ENCODE data around the gene FXYD5. TPM values are rescaled to one million over a fixed set of nuclear protein-coding genes. Genes with fewer than 3 reads are reported as not detected.
A peak's percentile ranks its signal among the peaks of the same experiment; 100 is the strongest.

The FXYD5 gene
- total and polyA plus RNA-seq, 9 of the 15 experiments (the other 6 are each of a cell fraction or from before 2014, with no cell fraction given), result 104 to 537 (median 174) TPM

DNA sequence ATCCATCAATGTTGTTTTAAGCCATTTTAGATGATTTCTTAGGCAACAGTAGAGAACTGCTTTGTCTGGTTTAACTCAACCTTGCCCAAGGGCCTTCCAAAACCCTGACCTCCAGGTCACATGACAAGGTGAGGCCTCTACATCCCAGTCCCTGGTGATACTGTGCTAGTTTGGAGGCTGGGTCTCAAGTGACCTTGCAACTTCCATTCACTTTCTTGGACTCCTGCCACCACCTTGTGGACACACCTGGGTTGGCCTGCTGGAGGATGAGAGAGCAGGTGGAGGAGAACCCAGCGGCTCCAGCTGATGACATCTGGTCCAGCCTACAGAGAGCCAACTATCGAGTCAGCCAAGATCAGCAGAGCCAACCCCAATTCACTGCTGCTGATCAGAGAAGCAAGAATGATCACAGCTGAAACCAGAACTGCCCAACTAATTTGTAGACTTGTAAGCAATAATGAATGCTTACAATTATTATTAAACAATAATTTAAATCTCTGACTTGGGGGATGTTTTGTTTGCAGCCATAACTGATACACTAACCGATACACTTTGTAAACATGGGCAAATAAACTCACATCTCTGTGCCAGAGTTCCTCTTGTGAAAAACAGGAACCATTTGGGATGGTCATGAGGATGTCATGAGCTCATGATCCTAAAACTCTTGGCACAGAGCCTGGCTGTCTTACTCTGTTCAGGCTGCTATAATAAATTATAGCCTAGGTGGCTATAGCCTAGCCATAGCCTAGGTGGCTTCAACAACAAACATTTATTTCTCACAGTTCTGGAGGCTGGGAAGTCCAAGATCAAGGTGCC lies 62.5 kb downstream of the FXYD5 start (continued):
- TF ChIP-seq PBX2 (CRISPR knock-in tag; IDR thresholded peaks at IDR 0.05; ENCODE audit: low read depth) (no peak), PBX2 (tag; conservative IDR thresholded peaks at IDR 0.05; ENCODE audit: low read depth) (peak; percentile 56; the same call in 1 of the 2 replicates), ARID2 (IDR thresholded peaks at IDR 0.05) (no peak), MEIS2 (IDR thresholded peaks at IDR 0.05; ENCODE audit: partially characterized antibody) (peak; percentile 13), ZNF79 (CRISPR knock-in tag; IDR thresholded peaks at IDR 0.05; ENCODE audit: low read depth) (no peak)
- TF ChIP-seq, protein P1, sequence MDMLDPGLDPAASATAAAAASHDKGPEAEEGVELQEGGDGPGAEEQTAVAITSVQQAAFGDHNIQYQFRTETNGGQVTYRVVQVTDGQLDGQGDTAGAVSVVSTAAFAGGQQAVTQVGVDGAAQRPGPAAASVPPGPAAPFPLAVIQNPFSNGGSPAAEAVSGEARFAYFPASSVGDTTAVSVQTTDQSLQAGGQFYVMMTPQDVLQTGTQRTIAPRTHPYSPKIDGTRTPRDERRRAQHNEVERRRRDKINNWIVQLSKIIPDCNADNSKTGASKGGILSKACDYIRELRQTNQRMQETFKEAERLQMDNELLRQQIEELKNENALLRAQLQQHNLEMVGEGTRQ (CRISPR knock-in tag; IDR thresholded peaks at IDR 0.05), result peak; percentile 21; the same call in 1 of the 2 replicates
- TF ChIP-seq, protein P2, sequence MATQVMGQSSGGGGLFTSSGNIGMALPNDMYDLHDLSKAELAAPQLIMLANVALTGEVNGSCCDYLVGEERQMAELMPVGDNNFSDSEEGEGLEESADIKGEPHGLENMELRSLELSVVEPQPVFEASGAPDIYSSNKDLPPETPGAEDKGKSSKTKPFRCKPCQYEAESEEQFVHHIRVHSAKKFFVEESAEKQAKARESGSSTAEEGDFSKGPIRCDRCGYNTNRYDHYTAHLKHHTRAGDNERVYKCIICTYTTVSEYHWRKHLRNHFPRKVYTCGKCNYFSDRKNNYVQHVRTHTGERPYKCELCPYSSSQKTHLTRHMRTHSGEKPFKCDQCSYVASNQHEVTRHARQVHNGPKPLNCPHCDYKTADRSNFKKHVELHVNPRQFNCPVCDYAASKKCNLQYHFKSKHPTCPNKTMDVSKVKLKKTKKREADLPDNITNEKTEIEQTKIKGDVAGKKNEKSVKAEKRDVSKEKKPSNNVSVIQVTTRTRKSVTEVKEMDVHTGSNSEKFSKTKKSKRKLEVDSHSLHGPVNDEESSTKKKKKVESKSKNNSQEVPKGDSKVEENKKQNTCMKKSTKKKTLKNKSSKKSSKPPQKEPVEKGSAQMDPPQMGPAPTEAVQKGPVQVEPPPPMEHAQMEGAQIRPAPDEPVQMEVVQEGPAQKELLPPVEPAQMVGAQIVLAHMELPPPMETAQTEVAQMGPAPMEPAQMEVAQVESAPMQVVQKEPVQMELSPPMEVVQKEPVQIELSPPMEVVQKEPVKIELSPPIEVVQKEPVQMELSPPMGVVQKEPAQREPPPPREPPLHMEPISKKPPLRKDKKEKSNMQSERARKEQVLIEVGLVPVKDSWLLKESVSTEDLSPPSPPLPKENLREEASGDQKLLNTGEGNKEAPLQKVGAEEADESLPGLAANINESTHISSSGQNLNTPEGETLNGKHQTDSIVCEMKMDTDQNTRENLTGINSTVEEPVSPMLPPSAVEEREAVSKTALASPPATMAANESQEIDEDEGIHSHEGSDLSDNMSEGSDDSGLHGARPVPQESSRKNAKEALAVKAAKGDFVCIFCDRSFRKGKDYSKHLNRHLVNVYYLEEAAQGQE (IDR thresholded peaks at IDR 0.05; ENCODE audit: borderline replicate concordance), result peak; percentile 38; the same call in 1 of the 2 replicates
- TF ChIP-seq, protein P2 (CRISPR knock-in tag; IDR thresholded peaks at IDR 0.05; ENCODE audit: low read depth), result no peak
